ENCODE measurements around the gene VARS2.

VARS2 gene

DNA sequence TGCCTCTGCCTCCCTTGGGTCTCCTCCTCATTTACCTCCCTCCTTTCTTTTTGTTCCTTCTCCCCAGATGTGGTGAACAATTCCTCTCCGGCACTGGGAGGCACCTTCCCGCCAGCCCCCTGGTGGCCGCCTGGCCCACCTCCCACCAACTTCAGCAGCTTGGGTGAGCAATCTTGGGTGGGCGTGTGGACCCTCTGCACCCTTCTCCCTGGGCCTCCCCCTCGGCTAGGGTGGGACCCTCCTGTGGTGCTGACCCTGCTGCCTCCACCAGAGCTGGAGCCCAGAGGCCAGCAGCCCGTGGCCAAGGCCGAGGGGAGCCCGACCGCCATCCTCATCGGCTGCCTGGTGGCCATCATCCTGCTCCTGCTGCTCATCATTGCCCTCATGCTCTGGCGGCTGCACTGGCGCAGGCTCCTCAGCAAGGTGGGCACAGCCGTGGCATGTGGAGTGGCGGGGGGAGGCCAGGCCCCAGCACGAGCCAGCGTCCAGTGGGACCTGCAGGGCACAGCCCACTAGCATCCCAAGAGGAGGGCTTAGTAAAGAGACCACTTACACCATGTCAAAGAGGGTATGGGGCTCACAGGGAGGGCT lies 20.9 kb upstream of the VARS2 start:
- no peaks in the 10 kb centered on the region for H3K36me3 ChIP-seq
- H3K27me3 ChIP-seq, result no peaks in the 10 kb centered on the region
- H3K9me3 ChIP-seq, result no peaks in the 10 kb centered on the region

DNA sequence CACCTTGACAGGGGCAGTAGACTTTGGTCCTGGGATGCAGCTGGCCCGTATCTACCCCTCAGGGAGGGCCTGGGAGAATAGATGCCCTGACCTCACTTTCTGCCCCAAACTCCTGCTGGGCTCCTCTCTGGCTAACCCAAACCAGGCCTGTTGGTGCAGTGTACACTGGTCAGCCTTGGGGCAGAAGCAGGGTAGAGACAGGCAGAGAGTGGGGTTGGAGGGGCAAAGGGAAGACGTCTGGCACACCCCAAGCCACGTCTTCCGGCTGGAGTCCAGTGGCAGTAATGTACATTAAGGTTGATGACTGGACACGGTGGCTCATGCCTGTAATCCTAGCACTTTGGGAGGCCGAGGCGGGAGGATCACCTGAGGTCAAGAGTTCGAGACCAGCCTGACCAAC lies 20.4 kb upstream of the VARS2 start:
- no peak for DNase-seq
- Histone ChIP-seq H3K27me3 (no peaks in the 10 kb centered on the region), H3K4me1 (no peaks in the 10 kb centered on the region), H3K36me3 (no peaks in the 10 kb centered on the region), H3K4me3 (ENCODE audit: low read depth, low read length) (no peak overlapping the region), H3K9me3 (no peaks in the 10 kb centered on the region)
- TF ChIP-seq, protein P1, sequence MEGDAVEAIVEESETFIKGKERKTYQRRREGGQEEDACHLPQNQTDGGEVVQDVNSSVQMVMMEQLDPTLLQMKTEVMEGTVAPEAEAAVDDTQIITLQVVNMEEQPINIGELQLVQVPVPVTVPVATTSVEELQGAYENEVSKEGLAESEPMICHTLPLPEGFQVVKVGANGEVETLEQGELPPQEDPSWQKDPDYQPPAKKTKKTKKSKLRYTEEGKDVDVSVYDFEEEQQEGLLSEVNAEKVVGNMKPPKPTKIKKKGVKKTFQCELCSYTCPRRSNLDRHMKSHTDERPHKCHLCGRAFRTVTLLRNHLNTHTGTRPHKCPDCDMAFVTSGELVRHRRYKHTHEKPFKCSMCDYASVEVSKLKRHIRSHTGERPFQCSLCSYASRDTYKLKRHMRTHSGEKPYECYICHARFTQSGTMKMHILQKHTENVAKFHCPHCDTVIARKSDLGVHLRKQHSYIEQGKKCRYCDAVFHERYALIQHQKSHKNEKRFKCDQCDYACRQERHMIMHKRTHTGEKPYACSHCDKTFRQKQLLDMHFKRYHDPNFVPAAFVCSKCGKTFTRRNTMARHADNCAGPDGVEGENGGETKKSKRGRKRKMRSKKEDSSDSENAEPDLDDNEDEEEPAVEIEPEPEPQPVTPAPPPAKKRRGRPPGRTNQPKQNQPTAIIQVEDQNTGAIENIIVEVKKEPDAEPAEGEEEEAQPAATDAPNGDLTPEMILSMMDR (IDR thresholded peaks at IDR 0.05; ENCODE audit: low read depth, low read length), result no peak

More for the DNA sequence above, 20.9 kb upstream of the VARS2 start:
- no peak overlapping the region for H3K4me3 ChIP-seq (ENCODE audit: low read depth, low read length)
- H3K4me1 ChIP-seq, result no peaks in the 10 kb centered on the region
- no peak for DNase-seq
- TF ChIP-seq, protein P1 (IDR thresholded peaks at IDR 0.05; ENCODE audit: low read depth, low read length), result peak; percentile 23; the same call in 1 of the 2 replicates

DNA sequence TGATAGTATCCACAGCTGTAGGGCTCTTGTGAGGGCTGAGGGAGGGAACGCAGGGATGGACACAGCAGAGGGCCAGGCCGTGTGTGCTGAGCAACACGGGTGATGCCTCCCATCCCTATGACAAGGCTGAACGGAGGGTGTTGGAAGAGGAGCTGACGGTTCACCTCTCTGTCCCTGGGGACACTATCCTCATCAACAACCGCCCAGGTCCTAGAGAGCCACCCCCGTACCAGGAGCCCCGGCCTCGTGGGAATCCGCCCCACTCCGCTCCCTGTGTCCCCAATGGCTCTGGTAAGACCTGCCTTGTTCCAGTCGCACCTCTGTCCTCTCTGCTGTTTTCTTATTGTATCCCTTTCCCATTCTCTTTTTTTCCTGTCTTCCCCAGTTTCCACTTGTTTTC lies 19.7 kb upstream of the VARS2 start:
- H3K36me3 ChIP-seq, result no peaks in the 10 kb centered on the region
- H3K4me1 ChIP-seq, result no peaks in the 10 kb centered on the region
- H3K9me3 ChIP-seq, result no peaks in the 10 kb centered on the region
- no peak overlapping the region for H3K4me3 ChIP-seq (ENCODE audit: low read depth, low read length)
- TF ChIP-seq, protein P1 (IDR thresholded peaks at IDR 0.05; ENCODE audit: low read depth, low read length), result no peak
- no peak for DNase-seq
- H3K27me3 ChIP-seq, result no peaks in the 10 kb centered on the region

DNA sequence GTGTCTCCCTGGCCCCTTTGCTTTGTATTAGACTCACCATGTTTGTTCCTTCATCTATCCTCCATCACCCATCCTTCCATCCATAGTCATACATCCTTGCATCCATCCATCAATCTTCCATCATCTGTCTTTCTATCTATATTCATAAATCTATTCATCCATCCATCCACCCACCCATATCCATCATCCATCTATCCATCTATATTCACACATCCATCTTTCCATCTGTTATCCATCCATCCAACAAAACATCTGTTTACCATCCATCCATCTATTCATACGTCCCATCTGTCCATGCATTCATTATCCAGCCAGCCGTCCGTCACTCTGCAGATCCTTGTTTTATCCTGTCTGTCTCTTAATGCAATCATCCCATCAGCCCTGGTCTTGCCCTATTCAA lies 19.1 kb upstream of the VARS2 start:
- no peaks in the 10 kb centered on the region for H3K4me1 ChIP-seq
- no peaks in the 10 kb centered on the region for H3K36me3 ChIP-seq
- TF ChIP-seq, protein P1 (IDR thresholded peaks at IDR 0.05; ENCODE audit: low read depth, low read length), result no peak

DNA sequence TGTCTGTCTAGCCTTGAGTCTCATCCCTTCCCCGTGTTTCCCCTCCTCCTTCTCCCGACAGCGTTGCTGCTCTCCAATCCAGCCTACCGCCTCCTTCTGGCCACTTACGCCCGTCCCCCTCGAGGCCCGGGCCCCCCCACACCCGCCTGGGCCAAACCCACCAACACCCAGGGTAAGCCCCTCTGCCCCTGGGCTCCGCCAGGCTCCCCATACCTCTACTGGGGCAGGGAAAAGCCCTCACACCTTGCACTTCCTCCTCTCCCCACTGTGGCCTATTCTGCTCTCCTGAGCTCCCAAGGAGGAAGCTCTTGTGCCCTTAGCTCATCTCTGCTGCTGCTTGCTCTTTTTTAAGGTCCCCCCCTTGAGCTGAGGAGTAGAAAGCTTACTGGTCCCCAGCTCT lies 18.7 kb upstream of the VARS2 start:
- TF ChIP-seq, protein P1 (IDR thresholded peaks at IDR 0.05; ENCODE audit: low read depth, low read length), result no peak
- Histone ChIP-seq H3K9me3 (no peaks in the 10 kb centered on the region), H3K4me3 (ENCODE audit: low read depth, low read length) (no peak overlapping the region), H3K36me3 (no peaks in the 10 kb centered on the region), H3K4me1 (no peaks in the 10 kb centered on the region), H3K27me3 (no peaks in the 10 kb centered on the region)
- DNase-seq, result no peak

More for the DNA sequence above, 19.1 kb upstream of the VARS2 start:
- DNase-seq, result no peak
- Histone ChIP-seq H3K27me3 (no peaks in the 10 kb centered on the region), H3K9me3 (no peaks in the 10 kb centered on the region), H3K4me3 (ENCODE audit: low read depth, low read length) (no peak overlapping the region)

DNA sequence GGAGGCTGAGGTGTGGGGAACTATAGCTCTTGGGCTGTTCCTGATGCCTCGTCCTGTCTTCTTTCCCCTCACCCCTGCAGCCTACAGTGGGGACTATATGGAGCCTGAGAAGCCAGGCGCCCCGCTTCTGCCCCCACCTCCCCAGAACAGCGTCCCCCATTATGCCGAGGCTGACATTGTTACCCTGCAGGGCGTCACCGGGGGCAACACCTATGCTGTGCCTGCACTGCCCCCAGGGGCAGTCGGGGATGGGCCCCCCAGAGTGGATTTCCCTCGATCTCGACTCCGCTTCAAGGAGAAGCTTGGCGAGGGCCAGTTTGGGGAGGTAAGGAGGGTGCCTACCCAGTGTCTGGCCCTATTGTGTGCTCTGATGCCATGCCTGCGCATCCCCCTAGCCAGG lies 17.5 kb upstream of the VARS2 start:
- DNase-seq, result no peak
- Histone ChIP-seq H3K36me3 (no peaks in the 10 kb centered on the region), H3K4me1 (no peaks in the 10 kb centered on the region), H3K4me3 (ENCODE audit: low read depth, low read length) (no peak overlapping the region), H3K9me3 (no peaks in the 10 kb centered on the region), H3K27me3 (no peaks in the 10 kb centered on the region)
- TF ChIP-seq, protein P1 (IDR thresholded peaks at IDR 0.05; ENCODE audit: low read depth, low read length), result no peak
